Activated naive CD4-positive, alpha-beta T cell treated with Interleukin-2 at 50 U/mL for 16 hours (primary cell): ENCODE data around the gene FGGY.
"Not testable (repeated sequence)": the region's sequence is repeated elsewhere in the genome, so short reads cannot be mapped to it uniquely, and the experiment has no call there.

Experiments
- DNase-seq: peaks from one replicate; pipeline ENCODE4 v3.0.0-alpha.2; 2020

Gene FGGY

GRCh38 chr1:59455206-59455605 lies 158.3 kb downstream of the FGGY start:
- DNase-seq = no peak

DNA sequence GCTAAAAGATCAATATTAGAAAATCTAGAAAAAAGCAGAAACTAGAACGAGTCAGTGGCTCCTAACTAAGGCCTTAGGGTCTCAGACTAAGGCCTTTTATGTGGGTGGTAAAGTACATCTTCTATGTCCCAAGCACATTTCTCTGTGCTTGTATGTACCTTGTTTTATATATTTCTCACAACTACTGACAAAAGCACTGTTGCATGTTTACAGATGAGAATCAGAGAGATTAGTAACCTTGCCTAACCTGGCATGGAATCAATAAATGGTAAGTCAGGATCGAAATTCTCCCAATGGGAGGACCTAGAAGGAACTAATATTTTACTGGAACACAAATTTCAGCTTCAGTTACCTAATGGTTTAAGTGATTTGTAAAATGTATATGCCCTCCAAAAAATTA lies 160.9 kb downstream of the FGGY start:
- DNase-seq = no peak

GRCh38 chr1:59458884-59459283 lies 162.0 kb downstream of the FGGY start:
- DNase-seq = no peak

DNA sequence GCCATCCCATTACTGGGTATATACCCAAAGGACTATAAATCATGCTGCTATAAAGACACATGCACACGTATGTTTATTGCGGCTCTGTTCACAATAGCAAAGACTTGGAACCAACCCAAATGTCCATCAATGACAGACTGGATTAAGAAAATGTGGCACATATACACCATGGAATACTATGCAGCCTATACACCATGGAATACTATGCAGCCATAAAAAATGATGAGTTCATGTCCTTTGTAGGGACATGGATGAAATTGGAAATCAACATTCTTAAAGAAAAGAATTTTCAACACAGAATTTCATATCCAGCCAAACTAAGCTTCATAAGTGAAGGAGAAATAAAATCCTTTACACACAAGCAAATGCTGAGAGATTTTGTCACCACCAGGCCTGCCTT lies 166.0 kb downstream of the FGGY start:
- DNase-seq = not testable (repeated sequence)

- DNase-seq = not testable (repeated sequence)
Observed at GRCh38 chr1:59465478-59465877, 168.6 kb downstream of the FGGY start.

DNA sequence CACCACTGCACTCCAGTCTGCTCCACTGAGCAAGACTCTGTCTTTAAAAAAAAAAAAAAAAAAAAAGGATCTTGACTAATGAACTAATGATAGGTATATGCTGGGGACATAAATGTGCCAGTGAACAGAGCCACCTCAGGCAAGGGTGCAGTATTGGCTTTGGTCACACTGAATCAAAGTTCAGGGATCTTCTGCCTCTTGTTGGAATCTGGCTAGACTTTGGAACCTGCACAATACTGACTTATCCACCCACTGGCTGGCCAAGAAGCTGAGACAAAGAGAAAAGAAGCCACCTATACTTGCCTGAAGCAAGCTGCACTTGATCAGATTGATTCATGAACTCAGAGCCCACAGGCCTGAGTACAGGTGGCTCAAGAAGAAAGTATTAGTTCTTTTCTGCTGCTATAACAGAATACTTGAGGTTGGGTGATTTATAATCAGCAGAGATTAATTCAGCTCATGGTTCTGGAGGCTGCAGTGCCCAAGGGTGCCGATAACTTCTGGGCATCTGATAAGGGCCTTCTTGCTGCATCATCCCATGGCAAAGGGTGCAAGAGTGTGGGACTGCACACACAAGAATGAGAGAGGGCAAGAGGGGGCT lies 172.0 kb downstream of the FGGY start:
- DNase-seq = no peak

- not testable (repeated sequence) for DNase-seq
Observed at GRCh38 chr1:59471991-59472570, 175.2 kb downstream of the FGGY start.

GRCh38 chr1:59473831-59474230 lies 176.9 kb downstream of the FGGY start:
- no peak for DNase-seq

- no peak for DNase-seq
Observed at GRCh38 chr1:59474496-59474895, 177.6 kb downstream of the FGGY start.

GRCh38 chr1:59475737-59476136 lies 178.8 kb downstream of the FGGY start:
- DNase-seq = no peak

DNA sequence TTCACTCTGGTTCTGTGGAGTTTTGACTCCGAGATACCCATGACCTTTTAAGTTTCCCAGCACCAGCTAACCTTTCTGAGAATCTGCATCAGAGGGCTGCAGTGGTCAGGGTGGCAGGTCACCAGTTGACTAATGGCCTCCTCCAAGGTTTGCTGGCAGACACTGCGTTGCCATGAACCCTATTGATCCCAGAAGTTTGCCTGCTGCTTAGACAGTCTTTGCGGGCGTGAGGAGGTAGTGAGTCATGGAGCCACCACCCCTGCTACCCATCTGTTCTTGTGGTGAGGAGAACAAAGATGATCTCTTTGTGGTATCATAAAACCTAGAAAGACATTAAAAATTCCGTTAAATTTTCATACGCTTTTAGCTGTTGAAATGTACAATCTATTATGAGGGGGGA lies 180.4 kb downstream of the FGGY start:
- peak; percentile 40 for DNase-seq

GRCh38 chr1:59477867-59478266 lies 181.0 kb downstream of the FGGY start:
- DNase-seq = no peak

- DNase-seq = no peak
Observed at GRCh38 chr1:59478822-59479221, 181.9 kb downstream of the FGGY start.

- DNase-seq = no peak
Observed at GRCh38 chr1:59480188-59480888, 183.4 kb downstream of the FGGY start.

GRCh38 chr1:59481881-59482505 lies 185.1 kb downstream of the FGGY start:
- DNase-seq = no peak

- no peak for DNase-seq
Observed at GRCh38 chr1:59482986-59483385, 186.1 kb downstream of the FGGY start.

GRCh38 chr1:59484096-59484495 lies 187.2 kb downstream of the FGGY start:
- no peak for DNase-seq

DNA sequence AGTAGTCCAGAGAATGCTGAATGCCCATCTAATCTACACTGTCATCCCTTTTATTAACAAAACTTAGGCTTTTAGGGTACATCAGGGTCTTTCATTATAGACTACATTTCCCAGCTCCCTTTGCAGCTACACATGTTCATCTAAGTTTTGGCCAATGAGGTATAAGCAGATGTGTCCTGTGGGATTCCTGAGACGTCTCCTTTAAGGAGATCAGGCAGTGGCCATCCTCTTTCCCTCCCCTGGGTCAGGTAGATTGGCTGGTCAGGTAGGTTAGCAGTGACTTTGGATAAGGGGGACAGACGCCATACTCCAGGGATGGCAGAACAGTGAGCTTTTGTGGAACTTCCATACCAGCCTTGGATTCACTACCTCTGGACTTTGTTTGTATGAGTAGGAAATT lies 188.3 kb downstream of the FGGY start:
- no peak for DNase-seq

- DNase-seq = no peak
Observed at GRCh38 chr1:59485949-59486348, 189.1 kb downstream of the FGGY start.

DNA sequence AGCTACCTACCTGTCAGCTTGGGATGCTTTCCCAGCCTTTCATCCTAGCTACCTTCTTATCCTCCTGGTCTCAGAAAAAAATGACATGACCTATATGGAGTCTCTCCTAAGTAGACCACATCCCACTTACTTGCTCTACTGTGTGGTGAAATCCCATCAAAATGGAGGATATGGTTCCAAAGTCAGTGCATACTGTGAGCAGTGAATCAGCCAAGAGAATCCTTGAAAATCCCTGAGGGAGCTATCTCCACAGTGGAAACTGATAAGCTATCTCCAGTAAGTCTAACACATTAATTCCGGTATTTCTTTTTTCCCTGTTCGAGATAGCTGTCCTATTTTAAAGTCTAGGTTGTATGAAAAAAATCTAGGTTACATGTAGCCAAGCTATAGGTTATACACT lies 189.7 kb downstream of the FGGY start:
- DNase-seq = no peak

- DNase-seq = no peak
Observed at GRCh38 chr1:59487335-59488031, 190.6 kb downstream of the FGGY start.

DNA sequence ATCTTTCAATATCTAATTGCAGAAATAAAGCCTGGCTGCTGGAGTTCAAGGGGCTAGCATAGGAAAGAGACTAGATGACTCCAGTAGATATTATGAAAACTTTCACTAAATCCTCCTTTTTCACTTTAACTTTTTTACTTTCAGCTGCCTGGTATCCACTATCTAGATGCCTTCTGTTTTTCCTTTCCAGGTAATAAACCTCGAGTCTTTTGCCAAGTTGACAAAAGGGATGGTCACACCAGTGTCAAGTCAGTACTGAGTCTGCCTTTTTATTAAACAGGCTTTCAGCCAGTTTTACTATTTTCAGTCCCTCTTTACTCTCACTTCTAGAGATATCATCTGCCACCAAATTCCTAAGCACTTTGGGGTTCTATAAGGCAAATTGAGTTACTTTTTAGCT lies 195.6 kb downstream of the FGGY start:
- DNase-seq = no peak

- DNase-seq = no peak
Observed at GRCh38 chr1:59494145-59494833, 197.4 kb downstream of the FGGY start.
